ENCODE measurements around the gene IL12RB2.

DNA sequence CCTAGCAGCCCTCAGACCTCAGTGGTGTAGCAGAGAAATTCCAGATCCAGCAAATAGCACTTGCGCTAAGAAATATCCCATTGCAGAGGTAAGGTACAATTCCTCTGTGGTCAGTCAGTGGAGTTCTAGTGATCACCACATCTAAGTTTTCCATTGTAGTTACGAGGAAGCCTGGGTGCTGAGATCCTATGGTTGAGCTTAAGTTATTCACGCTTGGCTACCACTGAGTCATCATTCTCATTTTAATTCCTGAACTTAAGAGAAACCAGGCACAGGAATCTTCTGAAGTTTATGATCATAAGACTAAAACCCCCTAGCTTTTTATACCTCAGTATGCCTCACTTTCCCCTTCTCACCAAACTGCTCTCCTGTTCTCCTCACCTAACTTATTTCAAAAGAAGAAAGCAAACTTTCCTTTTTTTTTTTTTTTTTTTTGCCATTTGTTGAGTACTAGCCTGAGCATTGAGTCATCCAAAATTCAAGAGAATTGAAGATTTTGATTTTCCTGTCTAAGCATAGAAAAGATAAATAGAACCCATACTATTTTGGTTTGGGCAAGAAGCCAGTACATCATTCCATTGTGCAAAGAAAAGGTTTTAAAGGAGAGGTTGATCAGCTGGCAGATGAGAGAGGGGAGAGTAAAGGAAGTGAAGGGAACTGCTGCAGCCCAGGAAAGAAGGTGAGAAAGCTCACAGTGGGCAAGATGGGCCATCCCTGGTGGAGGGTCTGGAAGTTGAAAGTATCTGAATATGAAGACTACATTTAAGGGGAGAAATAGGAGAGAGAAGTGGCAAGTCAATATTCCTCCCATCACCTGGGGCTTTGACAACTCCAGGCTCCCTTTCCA is 82.6 kb downstream of the IL12RB2 start:
- TF ChIP-seq POLR2A (IDR thresholded peaks at IDR 0.05; ENCODE audit: low read depth, low read length), result no peak
- TF ChIP-seq TAF1 (IDR thresholded peaks at IDR 0.05; ENCODE audit: low read depth, low read length), result no peak
- TF ChIP-seq POLR2AphosphoS5 (IDR thresholded peaks at IDR 0.05; ENCODE audit: low read depth, low read length), result no peak

Data from GM12891 (cell line).